Stimulated activated CD8-positive, alpha-beta memory T cell treated with anti-CD3 and anti-CD28 coated beads, Interleukin-15, amount 100 ng/mL, for 4 hours (primary cell): ENCODE measurements around the gene GHITM.
"Not testable (repeated sequence)": the region's sequence is repeated elsewhere in the genome, so short reads cannot be mapped to it uniquely, and the experiment has no call there.

Experiments
- DNase-seq, 2 donors: peaks; one replicate each; pipeline ENCODE4 v3.0.0-alpha.2; 2020; ENCODE audit warnings: low read depth in 2 of 2

The GHITM gene

GRCh38 chr10:84176836-84177474, 37.6 kb downstream of the GHITM start:
- no peak for DNase-seq

- DNase-seq = peak in 1 of 2 donors; percentile 27
Measured at GRCh38 chr10:84177541-84178141, 38.3 kb downstream of the GHITM start.

- DNase-seq = no peak
Measured at GRCh38 chr10:84178160-84178609, 38.9 kb downstream of the GHITM start.

GRCh38 chr10:84179059-84179710, 39.9 kb downstream of the GHITM start:
- no peak for DNase-seq

- not testable (repeated sequence) for DNase-seq
Measured at GRCh38 chr10:84180386-84180785, 41.1 kb downstream of the GHITM start.

DNA sequence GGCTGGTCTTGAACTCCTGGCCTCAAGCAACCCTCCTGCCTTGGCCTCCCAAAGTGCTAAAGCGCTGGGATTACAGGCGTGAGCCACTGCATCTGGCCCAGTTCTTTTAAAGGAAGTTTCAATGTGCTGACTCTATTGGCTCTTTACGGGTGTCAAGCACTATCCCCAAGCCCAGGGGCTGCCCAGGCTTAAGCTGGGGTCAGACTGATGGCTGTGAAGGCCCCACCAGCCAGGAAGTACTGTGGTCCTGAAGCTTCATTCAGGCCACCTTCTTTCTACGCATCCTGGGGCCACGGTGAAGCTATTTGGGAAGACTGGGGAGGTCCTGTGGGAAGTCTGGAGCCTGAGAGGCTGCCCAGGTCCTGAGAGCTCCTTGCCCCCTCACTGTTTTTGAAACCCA, 42.3 kb downstream of the GHITM start:
- DNase-seq = no peak

DNA sequence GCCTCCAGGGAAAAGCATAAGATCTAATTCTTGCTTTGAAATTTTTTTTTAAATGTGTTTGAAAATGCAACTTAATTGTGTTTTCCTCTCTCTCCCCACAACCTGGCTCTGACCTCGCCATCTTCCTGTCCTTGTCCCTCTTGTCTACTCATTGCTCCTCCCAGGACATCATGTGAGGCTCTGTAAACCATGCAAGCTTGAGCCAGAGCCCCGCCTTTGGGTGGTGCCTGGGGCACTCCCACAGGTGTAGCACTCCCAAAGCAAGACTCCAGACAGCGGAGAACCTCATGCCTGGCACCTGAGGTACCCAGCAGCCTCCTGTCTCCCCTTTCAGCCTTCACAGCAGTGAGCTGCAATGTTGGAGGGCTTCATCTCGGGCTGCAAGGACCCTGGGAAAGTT, 45.2 kb downstream of the GHITM start:
- no peak for DNase-seq

DNA sequence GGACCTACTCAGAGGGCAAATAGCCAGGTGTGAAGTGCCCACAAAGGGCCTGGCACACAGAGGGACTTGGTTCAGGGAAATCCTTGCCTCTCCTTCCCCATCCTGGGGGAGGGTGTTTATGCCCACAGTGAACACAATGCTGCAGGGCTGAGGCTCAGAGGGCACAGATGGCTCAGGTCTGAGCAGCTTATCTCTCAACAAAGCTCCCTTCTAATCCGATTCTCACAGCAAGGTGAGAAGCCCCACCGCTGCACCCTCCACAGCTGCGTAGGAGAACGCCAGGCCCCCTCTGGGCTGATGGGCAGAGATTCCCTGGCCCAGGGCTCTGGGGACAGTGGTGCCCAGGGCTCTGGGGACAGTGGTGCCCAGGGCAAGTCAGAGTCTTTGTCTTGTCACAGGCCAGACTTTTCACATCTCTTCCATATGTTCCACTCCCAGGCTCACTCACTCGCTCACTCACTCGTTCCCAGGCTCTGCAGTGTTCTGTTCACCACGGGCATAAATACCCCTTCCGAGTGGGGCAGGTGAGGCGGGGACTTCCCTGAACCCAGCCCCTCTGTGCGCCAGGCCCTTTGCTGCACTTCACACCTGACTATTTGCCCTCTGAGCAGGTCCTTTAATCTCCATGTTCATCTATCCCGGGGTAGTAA, 46.3 kb downstream of the GHITM start:
- DNase-seq = no peak

DNA sequence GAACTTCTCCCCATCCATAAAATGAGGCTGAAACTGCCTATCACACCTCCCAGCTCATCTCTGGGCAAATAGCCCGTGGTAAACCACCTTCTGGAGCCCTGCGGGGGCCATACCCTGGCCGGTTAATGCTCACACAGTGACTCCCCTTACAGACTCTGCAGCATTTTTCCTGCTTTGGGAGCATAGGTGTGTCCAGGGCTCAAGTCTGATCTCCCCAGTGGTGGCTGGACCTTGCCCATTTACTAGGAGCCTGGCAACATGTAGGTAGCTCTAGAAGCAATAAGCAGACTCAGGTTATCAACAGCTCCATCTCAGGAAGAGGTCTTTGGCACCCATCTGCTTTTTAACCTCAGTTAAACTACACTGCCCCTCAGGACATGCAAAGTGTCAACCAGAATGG, 49.5 kb downstream of the GHITM start:
- no peak for DNase-seq

DNA sequence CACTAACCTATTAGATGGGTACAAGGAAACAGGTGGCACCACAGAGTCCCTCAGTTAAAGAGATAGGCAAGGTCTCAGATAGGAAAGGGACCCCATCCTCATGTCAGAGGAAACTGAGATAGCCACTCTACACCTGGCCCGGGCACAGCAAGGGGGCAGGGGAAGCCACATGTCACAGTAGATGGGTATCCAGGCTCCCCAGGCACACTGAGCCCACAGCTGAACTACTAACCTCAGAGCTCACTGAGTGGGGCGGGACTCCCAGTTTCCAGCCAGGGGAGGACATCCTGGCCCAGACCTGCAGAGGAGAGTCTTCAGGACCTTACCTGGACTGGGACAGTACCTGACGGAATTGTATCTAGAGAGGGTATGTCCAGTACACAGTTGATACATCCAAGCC, 51.3 kb downstream of the GHITM start:
- no peak for DNase-seq

GRCh38 chr10:84191106-84191505, 51.8 kb downstream of the GHITM start:
- DNase-seq = no peak

GRCh38 chr10:84193327-84193726, 54.0 kb downstream of the GHITM start:
- DNase-seq = no peak

DNA sequence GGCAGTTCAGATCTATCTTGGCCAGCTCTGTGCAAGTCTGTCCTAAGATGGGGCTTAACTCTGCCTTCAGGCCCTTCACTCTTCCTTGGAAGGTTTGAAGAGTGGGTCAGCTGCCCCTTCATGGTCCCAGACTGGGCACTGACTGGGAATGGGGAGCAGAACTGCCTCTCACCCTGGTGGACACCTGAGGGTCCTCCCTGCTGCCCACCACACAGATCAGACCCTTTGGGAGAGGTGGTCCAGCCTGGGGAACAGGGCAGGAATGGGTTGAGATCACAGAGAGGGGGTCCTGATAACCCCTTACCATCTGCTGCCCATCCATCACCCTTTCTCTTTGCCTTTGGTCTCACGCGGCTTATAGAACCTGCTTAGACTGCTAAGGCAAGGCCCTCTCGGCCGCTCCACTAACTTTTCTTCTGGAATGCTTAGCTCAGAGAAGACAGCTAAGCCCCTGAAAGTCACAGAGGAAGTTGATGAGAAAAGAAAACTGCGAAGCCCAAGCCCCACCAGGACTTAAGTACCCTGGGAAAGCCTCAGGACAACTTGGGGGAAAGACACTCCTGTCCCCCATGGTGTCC, 54.6 kb downstream of the GHITM start:
- DNase-seq = no peak

DNA sequence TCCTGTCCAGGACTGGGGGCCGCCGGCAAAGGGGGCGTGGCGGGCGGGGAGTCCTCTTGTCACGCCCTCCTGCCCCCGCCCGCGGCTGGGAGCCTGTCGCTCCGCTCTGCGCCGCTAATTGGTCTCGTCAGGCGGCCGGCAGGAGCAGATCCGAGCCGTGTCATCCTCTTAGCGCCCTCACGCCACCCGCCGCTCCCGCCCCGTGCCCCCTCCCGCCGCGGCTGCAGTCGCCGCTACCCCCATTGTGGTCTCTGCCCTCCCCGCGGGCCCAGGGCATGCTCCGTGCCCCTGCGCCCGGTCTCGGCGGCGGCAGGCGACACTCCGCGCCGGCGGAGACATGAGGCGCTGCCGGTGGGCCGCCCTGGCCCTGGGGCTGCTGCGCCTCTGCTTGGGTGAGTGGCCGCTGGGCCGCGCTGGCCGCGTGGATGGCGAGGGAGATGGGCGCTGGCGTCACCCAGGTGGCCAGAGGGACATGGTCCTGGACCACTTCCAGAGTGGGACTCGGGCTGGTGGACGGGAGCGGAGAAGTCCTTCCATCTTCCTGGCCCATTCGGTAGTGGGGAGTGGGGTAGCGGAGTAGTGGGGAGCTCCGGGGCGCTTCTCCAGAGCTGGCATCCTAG, 55.2 kb downstream of the GHITM start, which contains the start of gene CDHR1:
CDHR1 (plus strand) TSS at position 114 of the 620 bp plus-strand sequence; CDS start at position 338, 224 bp downstream.
- peak in 1 of 2 donors; percentile 28 for DNase-seq

DNA sequence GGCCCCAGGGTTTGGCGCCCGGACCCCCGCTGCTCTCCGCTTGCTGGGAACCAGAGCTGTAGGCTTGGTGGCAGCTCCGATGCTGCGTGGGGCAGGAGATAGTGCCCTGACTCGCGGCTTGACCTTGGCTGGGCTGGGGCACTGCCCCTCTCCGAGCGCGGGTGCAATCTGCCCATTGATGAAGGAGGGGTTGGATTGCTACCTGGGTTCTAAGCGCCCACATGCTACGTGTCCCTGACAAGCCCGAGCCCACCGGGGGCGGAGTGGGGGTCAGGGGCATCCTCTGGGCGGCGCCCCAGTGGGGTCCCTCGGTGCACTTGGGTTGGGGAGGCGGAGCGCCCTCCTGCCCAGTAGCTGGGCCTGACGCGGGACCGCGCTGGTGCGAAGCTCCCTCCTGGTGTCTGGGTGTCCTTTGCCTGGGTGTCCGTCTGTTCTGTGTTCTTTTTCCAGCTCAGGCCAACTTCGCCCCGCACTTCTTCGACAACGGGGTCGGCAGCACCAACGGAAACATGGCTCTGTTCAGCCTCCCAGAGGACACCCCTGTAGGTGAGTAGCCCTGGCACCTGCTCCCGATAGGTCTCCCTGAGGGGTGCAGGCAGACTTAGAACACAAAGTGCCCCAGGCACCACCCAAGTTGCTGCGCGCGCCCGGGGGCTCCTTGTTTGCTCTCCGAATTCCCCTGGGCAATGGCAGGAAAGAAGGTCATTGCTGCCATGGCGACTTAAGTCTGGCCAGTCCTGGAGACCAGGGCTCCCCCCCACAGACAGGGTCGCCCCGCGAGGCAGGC, 55.9 kb downstream of the GHITM start:
- no peak for DNase-seq

- DNase-seq = no peak
Measured at GRCh38 chr10:84196083-84196482, 56.8 kb downstream of the GHITM start.

DNA sequence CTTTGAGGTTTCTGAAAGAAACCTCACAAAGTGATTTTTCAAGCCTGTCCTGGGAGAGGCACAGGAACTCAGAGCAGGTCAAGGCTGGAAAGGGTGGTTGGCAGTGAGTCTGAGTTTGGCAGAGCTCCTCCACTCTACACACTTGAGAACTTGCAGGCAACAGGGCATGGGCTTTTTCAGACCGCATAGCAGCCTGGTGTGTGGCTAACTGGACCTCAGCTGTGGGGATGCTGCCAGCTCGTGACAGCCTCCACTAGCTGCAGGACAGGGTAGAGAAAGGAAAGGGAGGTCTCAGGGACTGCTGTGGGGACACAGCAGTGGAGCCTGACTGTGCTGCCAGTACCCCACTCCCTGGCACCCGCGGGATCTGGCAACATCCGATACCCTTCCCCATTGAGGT, 57.6 kb downstream of the GHITM start:
- DNase-seq = no peak

- DNase-seq = no peak
Measured at GRCh38 chr10:84197643-84198042, 58.3 kb downstream of the GHITM start.

DNA sequence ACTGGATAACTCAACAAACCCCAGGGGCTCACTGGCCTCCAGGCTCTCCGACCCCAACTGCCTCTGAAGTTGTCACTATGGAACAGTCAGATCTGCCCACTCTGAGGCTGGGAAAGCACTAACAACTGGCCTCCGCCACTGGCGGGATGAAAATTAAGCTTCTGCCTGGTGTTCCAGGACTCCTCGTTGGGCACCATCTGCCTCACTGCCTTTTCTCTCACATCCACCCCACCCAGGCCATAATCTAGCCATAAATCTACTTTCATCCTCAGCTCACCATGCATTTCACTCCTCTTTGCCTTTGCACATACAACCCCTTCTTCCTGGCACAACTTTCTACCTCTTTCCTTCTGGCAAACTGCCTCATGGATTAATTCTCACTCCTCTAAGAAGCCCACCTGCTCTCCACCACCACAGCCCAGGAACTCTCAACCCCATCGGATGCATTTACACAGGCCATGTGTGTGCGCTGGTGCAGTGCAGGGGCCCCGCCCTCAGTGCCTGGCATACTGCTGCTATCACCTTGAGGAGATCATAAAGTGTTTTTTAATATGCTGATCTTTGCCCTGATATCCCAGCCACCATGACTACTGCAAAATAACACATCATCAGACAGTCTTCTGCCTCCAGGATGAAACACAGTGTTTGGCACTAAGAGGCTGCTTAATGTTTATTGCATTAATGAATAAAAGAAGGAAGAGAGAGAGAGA, 59.1 kb downstream of the GHITM start:
- no peak for DNase-seq

DNA sequence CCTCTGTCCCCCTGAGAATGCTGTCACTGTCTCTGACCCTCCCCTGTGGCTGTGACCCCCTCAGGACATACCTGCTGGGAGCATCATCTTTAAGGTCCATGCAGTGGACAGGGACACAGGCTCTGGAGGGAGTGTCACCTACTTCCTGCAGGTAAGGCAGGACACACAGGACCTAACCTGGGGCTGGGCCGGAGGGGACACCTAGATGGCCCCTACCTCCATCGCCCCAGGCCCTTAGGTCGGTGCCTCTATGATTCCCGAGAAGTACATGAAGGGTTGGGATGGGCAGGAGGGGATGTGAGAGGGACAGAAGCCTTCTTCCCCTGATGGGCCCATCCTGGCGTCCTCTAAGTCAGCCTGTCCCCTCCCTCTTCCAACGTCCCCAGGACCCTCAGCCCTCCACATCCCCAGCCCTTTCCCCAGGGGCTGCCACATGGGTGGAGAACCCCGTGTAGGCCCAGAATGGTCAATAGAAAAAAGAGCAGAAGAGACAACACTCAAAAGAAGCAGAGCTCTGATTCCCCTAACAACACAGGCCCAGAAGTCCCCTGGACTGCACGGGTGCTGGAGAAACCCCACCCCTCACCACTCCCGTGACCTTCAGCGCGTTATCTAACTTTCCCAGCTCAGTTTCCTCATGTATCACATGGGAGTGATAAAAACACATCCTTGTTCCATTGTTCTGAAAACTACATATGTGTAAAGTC, 61.4 kb downstream of the GHITM start:
- DNase-seq = no peak
